ENCODE results near the gene MALT1. TPM values are rescaled to one million over a fixed set of nuclear protein-coding genes. Genes with fewer than 3 reads are reported as not detected.

MALT1 gene
- total RNA-seq, 4 donors from 2014 or later = 17.7 to 26.0 (median 19.3) TPM

- TF ChIP-seq EP300 (IDR thresholded peaks at IDR 0.05) = peak; percentile 60 to 73
- TF ChIP-seq POLR2A (IDR thresholded peaks at IDR 0.05) = no peak
- WGBS, 2 donors = 23 to 24% methylated on average over 11 of the region's 11 CpGs
These were observed 118.0 kb downstream of the MALT1 start for GRCh38 chr18:58788971-58789875.

GRCh38 chr18:58789876-58790240, 118.6 kb downstream of the MALT1 start:
- DNase-seq (ENCODE audit: low spot score in 2 of 2) = peak; percentile 27 to 32
- peaks cover 0 to 6% (median 0%) of the 10 kb centered on the region in 4 donors for H3K9me3 ChIP-seq
- peak overlapping the region; percentile 68 to 95 (median 82) for H3K27ac ChIP-seq
- H3K4me3 ChIP-seq = no peak overlapping the region
- 4 to 14% methylated on average over 5 of the region's 5 CpGs for WGBS, 2 donors
- peaks cover 0 to 37% (median 19%) of the 10 kb centered on the region in 4 donors for H3K4me1 ChIP-seq
- no peaks in the 10 kb centered on the region for H3K36me3 ChIP-seq
- TF ChIP-seq EP300 (IDR thresholded peaks at IDR 0.05) (no peak), POLR2A (IDR thresholded peaks at IDR 0.05) (no peak), CTCF (IDR thresholded peaks at IDR 0.05) (no peak)
- no peaks in the 10 kb centered on the region for H3K27me3 ChIP-seq

More at GRCh38 chr18:58788971-58789875, 118.0 kb downstream of the MALT1 start:
- Histone ChIP-seq H3K27me3 (no peaks in the 10 kb centered on the region), H3K27ac (peak overlapping the region; percentile 68 to 95 (median 82)), H3K4me3 (no peak overlapping the region), H3K36me3 (no peaks in the 10 kb centered on the region), H3K9me3 (peaks cover 0 to 6% (median 0%) of the 10 kb centered on the region in 4 donors), H3K4me1 (peaks cover 0 to 43% (median 26%) of the 10 kb centered on the region in 4 donors)
- DNase-seq (ENCODE audit: low spot score in 2 of 2) = peak; percentile 20 to 31

GRCh38 chr18:58792086-58792485, 120.8 kb downstream of the MALT1 start:
- TF ChIP-seq EP300 (IDR thresholded peaks at IDR 0.05) = no peak
- no peak for TF ChIP-seq CTCF (IDR thresholded peaks at IDR 0.05)
- no peak for TF ChIP-seq POLR2A (IDR thresholded peaks at IDR 0.05)
- H3K4me1 ChIP-seq = peaks cover 0 to 25% (median 11%) of the 10 kb centered on the region in 4 donors
- no peaks in the 10 kb centered on the region for H3K36me3 ChIP-seq
- H3K9me3 ChIP-seq = peaks cover 0 to 6% (median 0%) of the 10 kb centered on the region in 4 donors
- no peak overlapping the region for H3K4me3 ChIP-seq
- H3K27me3 ChIP-seq = no peaks in the 10 kb centered on the region
- no peak overlapping the region for H3K27ac ChIP-seq
- DNase-seq (ENCODE audit: low spot score in 2 of 2) = no peak
- 89 to 90% methylated on average over 7 of the region's 7 CpGs for WGBS, 2 donors

- Histone ChIP-seq H3K27ac (no peak overlapping the region), H3K36me3 (no peaks in the 10 kb centered on the region), H3K4me3 (no peak overlapping the region), H3K27me3 (no peaks in the 10 kb centered on the region), H3K9me3 (peaks cover 0 to 6% (median 0%) of the 10 kb centered on the region in 4 donors), H3K4me1 (peaks cover 0 to 23% (median 9%) of the 10 kb centered on the region in 4 donors)
- no peak for TF ChIP-seq POLR2A (IDR thresholded peaks at IDR 0.05)
- no peak for TF ChIP-seq CTCF (IDR thresholded peaks at IDR 0.05)
- TF ChIP-seq EP300 (IDR thresholded peaks at IDR 0.05) = no peak
- DNase-seq (ENCODE audit: low spot score in 2 of 2) = no peak
- WGBS, 2 donors = 88 to 91% methylated on average over 1 of the region's 1 CpG
These were observed 122.1 kb downstream of the MALT1 start for GRCh38 chr18:58793361-58793760.

- Histone ChIP-seq H3K36me3 (no peaks in the 10 kb centered on the region), H3K4me3 (no peak overlapping the region), H3K4me1 (no peaks in the 10 kb centered on the region), H3K27me3 (no peaks in the 10 kb centered on the region), H3K9me3 (no peaks in the 10 kb centered on the region), H3K27ac (no peak overlapping the region)
- no peak for DNase-seq (ENCODE audit: low spot score in 2 of 2)
- WGBS, 2 donors = 46 to 48% methylated on average over 1 of the region's 1 CpG
- TF ChIP-seq EP300 (IDR thresholded peaks at IDR 0.05) = no peak
- TF ChIP-seq POLR2A (IDR thresholded peaks at IDR 0.05) = no peak
- no peak for TF ChIP-seq CTCF (IDR thresholded peaks at IDR 0.05)
These were observed 125.0 kb downstream of the MALT1 start for GRCh38 chr18:58796220-58796619.
